Stimulated activated CD8-positive, alpha-beta memory T cell treated with anti-CD3 and anti-CD28 coated beads, Interleukin-2, amount 100 ng/mL, for 1 hour (primary cell): ENCODE measurements around the gene OR11H6.
"Not testable (repeated sequence)": the region's sequence is repeated elsewhere in the genome, so short reads cannot be mapped to it uniquely, and the experiment has no call there.

ENCODE experiments used
- DNase-seq, 2 donors: peaks; one replicate each; pipeline ENCODE4 v3.0.0-alpha.2; 2020; ENCODE audit warnings: low read depth in 2 of 2

OR11H6 gene

GRCh38 chr14:20223410-20223809, at the start of gene OR11H6:
Gene OR11H6, plus strand, starts transcription at chr14:20223710. Its CDS starts 0 bp downstream, at chr14:20223710.
- no peak for DNase-seq

GRCh38 chr14:20174205-20174604, 49.3 kb upstream of the OR11H6 start:
- not testable (repeated sequence) for DNase-seq

GRCh38 chr14:20176330-20176729, 47.2 kb upstream of the OR11H6 start:
- DNase-seq: no peak

GRCh38 chr14:20177433-20177974, 46.0 kb upstream of the OR11H6 start:
- DNase-seq: no peak

GRCh38 chr14:20179218-20179617, 44.3 kb upstream of the OR11H6 start:
- no peak for DNase-seq

- no peak for DNase-seq
Measured at GRCh38 chr14:20179880-20180279, 43.6 kb upstream of the OR11H6 start.

- DNase-seq: no peak
Measured at GRCh38 chr14:20180486-20180885, 43.0 kb upstream of the OR11H6 start.

GRCh38 chr14:20184181-20184580, 39.3 kb upstream of the OR11H6 start:
- DNase-seq: no peak

GRCh38 chr14:20190596-20190995, 32.9 kb upstream of the OR11H6 start, which contains the start of gene OR11G2:
Gene OR11G2, plus strand, starts transcription at chr14:20190896. Its CDS starts 6,542 bp downstream, at chr14:20197438.
- no peak for DNase-seq

GRCh38 chr14:20191396-20191795, 32.1 kb upstream of the OR11H6 start:
- no peak for DNase-seq

GRCh38 chr14:20194101-20194500, 29.4 kb upstream of the OR11H6 start:
- DNase-seq: no peak

- DNase-seq: not testable (repeated sequence)
Measured at GRCh38 chr14:20195170-20195569, 28.3 kb upstream of the OR11H6 start.

GRCh38 chr14:20195911-20196310, 27.6 kb upstream of the OR11H6 start:
- no peak for DNase-seq

GRCh38 chr14:20197459-20197858, 26.1 kb upstream of the OR11H6 start:
- no peak for DNase-seq

- no peak for DNase-seq
Measured at GRCh38 chr14:20198991-20199390, 24.5 kb upstream of the OR11H6 start.

- no peak for DNase-seq
Measured at GRCh38 chr14:20204721-20205120, 18.8 kb upstream of the OR11H6 start.

- no peak for DNase-seq
Measured at GRCh38 chr14:20209595-20209994, 13.9 kb upstream of the OR11H6 start.

GRCh38 chr14:20212406-20212805, 11.1 kb upstream of the OR11H6 start:
- DNase-seq: not testable (repeated sequence)

- DNase-seq: no peak
Measured at GRCh38 chr14:20215196-20215595, 8.3 kb upstream of the OR11H6 start.

GRCh38 chr14:20219033-20219432, 4.5 kb upstream of the OR11H6 start:
- DNase-seq: no peak

- DNase-seq: no peak
Measured at GRCh38 chr14:20228681-20229080, 5.2 kb downstream of the OR11H6 start, which contains the start of gene OR11H7. Gene OR11H7, plus strand, starts transcription at chr14:20228981.

GRCh38 chr14:20235415-20235814, 11.9 kb downstream of the OR11H6 start:
- DNase-seq: not testable (repeated sequence)

GRCh38 chr14:20247646-20248246, 24.2 kb downstream of the OR11H6 start:
- DNase-seq: no peak
